HG02840 (cell line): Measurements from ENCODE around the gene UPF1.
"Not testable (repeated sequence)": the region's sequence is repeated elsewhere in the genome, so short reads cannot be mapped to it uniquely, and the experiment has no call there.

ENCODE experiments used
- ATAC-seq: cut with Tn5 transposase; IDR thresholded peaks from one replicate; pipeline ENCODE4 v1.9.1; 2021; ENCODE audit warnings: mild to moderate bottlenecking, moderate library complexity, moderate number of reproducible peaks; ENCODE audit not compliant: unreplicated experiment, low FRiP score

The UPF1 gene

DNA sequence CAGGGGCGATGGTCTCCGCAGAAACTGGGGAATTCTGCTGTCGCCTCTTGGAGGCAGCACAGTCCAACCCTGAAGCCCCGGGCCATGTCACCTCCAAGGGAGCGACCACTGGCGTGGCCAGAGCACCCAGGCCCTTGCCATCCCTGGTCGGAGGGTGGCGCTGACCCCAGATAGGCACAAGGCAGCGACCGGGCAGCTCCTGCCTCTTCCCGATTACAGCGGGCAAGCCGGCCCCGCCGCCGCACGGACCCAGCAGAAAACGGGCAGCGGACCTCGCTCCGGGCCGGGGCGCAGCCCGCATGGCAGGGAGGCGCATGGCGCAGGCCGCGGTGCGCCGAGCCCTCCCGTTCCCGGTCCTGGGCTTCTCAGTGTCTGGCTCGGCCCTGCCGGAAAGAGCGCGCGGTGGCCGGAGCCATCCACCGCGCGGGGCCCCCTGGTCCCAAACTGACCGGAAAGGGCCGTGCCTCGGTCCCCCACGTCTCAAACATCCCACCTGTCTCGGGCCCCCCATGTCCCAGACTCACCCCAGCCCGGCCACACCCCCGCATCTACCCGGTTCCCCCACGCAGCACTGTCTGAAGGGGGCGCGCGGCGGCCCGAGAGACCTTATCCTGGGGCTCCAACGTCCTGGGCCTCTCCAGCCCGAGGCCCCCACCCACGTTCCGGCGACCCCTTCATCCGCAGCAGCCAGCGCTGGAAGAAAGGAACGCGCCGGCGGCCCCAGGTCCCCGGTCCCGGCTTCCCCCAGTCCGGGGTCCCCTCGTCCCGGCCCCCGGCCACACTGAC lies 63.5 kb downstream of the UPF1 start:
- no peak for ATAC-seq

DNA sequence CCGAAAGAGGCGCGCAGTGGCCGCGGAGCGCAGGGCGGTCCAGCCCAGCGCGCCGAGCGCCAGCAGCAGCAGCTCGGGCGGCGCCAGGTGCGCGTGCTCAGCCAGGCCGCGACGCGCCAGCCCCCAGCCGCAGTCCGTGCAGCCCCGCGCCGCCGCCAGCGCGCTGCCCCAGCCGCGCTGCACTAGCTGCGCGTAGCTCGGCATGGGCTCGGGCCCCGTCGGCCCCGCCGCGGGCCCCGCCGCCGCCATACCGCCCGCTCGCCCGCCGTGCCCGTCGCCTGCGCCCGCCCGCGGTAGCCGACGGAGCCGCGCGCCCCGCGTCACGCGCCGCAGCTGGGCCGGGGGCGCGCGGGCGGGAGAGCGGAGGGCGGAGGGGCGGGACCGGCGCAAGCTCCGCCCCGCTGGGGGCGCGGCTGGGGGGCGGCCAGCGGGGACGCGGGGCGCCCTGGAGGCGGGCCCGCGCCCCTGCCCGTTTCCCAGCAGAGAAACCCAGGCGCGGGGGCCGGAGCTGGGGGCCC lies 64.1 kb downstream of the UPF1 start, which contains the start of gene CERS1:
CERS1 (minus strand) TSS at position 335 of the 518 bp plus-strand sequence; CDS start at position 249, 86 bp downstream.
- ATAC-seq = no peak

DNA sequence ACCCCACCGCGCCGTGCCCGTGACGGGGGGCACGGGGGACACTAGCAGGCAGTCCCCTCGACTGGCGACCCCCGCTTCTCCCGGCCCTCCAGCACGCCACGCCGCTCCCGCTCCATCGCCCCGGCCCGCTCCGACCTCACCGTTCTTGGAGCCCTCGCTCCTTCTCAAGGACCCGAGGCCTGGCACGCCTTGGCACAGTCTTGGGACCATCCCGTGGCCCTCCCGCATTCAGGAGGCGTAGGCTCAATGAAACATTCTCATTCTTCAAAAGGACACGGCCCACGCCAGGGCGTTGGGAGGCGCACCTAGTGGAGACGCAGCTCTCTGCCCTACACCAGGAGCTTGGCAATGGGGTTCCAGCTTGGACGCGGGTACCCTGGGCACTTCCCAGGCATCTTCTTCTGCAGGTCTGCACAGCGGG lies 64.7 kb downstream of the UPF1 start:
- no peak for ATAC-seq

DNA sequence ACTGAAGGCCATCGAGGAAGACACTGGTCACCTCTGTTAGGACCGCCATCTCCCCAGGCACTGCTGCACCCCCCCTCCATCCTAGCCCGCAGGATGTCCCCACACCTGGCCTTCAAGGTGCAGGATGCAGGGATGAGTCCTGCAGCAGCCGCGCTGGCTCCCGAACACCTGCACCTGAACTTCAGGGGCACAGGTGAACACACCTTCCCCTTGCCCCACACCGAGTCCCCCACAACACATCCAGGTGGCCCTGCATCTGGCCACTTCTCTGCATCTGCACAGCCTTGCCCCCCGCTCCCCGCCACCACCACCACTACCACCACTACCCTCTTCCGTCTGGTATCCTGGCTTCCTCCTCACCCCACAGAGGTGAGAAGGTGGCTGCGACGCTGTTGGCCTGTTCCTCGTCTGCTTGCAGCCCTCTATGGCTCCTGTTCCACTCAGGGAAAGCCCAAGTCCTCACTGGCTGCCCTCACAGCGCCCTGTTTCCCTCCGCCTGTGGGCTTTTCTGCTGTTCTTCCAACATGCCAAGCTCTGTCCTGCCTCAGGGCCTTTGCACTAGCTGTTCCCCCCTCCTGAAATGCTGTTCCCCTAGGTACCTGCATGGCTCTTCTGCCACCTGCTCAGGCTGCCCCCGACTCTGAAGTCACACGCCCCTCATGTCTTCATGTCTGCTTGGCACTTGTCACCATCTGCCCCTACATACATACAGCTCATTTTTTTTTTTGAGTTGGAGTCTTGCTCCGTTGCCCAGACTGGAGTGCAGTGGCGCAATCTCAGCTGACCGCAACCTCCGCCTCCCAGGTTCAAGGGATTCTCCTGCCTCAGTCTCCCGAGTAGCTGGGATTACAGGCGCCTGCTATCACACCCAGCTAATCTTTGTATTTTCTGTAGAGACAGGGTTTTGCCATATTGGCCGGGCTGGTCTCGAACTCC lies 65.6 kb downstream of the UPF1 start:
- no peak for ATAC-seq

DNA sequence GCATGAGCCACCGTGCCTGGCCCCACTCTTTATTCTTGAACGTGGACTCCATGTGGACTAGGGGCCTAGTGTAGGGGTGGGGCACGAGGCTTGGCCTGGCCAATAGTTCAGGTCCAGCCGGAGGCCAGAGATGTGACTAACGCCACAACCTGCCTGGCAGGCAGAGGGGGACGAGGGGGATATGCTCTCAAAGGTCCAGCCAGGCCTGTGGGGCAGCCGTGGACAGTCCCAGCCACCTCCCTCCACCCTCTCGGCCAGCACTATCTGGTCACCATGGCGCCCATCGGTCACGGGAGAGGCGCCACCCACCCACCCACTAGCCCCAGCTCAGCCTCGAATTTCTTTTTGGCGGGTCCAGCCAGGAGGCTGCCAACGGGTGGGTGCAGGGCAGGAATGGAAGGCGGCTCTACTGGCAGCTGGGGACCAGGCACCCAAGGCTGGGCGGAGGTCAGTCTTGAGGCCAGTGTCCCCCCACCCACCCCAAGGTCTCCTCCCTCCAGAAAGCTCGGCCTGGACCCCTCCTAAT lies 66.4 kb downstream of the UPF1 start:
- no peak for ATAC-seq

DNA sequence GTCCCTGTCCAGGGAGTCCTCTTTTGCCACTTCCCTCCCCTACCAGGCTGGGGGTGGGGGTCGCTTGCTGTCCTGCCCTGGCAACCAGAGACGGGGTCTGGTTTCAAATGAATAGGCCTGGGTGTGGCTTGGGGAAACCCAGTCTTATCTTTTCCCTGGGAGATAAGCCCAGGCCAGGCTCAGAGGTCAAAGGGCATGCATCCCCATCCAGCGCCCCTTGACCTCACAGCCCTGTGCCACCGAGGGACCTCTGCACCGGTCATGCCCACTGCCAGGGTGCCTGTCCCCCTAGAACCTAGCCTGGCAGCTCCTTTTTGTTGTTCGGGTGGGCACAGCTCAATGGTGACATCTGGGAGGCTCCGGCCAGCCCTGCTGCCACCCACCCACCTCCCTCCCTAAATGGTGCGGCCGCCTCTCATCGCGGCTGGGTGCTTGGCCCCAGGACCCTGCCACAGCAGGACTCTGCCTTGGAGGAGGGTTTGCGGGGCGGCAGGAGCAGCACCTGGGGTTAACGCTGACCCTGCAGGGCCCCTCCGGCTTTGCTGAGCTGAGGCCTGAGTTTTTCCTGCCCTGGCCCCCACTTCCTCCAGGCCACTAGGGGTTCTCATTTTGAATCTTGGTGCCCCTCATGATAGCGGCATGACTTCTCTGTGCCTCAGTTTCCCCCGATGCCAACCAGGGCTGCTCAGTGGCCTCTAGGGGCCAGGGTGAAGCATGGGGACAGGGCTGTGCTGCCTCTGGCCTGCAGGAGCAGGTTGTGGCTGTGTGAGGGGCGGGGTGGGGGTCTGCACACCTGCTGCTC lies 67.0 kb downstream of the UPF1 start:
- no peak for ATAC-seq

DNA sequence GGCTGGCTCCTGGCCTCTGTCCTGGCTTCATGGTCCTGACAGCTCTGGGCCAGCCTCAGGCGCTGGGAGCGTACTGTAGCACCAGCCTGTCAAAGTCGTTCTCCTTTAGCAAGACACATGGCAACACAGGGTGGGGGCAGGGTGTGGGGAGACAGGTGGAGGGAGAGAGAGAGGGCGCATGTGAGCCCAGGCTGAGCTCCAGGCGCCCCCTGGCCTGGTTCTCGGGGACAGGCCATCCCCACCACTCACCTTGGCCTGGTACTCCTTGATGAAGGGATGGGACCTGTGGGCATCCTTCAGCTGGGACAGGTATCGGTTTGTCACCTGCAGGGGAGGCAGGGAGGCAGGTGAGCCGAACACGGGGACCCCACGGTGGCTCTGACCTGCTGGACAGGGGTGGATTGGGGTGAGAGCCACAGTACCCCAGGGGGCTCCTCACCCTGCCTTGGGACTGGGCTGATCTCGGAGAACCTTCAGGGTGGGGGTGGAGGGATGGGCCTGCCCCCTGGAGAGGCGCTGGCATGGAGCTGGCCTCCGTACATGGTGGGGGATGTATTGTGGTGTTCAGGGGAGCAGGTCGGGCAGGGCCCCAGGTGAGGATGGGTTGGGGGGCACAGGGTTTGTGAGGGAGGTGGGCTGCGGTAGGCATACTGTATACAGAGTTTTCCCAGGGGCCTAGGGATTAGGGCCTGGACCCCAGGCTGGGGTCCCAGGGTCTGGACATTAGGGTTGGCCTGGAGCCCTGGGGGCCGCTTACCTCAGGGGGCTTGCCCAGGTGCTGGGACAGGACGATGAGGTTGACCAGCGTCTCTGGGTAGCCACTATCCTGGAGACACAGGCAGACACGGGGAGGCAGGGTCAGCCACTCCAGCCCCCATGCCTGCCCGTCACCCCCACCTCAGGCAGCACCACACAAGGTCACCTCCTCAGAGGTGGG lies 68.1 kb downstream of the UPF1 start:
- no peak for ATAC-seq

DNA sequence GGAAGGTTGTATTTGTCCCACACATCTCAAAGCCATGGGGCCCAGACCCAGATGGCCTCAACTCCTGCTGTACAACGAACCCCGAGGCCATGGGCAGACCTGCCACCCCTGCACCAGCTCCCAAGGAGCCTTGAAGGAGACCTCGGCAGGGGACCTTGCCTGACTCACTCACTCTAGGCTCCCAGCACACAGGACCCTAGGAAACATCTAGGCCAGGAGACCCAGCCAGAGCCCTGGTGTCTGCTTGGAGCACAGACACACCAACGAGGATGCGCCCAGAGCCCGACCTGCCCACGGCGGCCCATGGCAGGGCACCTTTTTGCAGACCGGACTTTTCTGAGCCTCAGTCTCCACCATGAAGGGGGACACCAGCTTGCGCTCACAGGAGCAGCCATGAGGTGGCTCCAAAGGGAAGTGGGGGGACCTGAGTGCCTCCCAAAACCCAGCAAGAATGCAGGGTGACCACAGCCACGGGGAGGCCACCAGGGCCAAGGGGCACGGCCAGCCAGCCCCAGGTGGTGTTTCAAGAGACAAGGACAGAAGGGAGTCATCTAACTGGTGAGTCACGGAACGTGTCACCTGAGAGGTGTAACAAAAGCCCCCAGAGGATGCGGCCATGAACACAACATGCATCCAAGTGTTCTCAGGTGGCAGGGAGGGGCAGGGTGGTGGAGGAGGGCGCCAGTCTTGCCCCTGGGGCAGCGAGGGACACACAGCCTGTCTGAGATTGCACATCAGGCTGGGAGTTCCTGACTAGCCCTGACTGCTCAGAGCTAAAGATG lies 69.1 kb downstream of the UPF1 start:
- no peak for ATAC-seq

DNA sequence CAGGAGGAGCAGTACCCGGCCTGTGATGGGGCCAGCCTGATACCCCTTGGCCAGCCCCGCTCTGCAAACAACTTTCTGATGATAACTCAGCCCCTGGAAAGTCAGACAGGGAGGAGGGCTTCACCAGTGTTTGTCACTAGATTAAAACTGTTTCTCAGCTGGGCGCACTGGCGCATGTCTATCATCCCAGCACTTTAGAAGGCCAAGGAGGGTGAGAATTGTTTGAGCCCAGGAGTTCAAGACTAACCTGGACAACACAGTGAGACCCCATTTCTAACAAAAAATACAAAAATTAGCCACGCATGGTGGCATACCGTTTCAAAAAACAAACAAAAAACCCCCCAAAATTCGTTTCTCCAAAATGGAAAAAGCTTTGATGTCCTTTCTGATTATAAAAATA lies 69.7 kb downstream of the UPF1 start:
- ATAC-seq = no peak

DNA sequence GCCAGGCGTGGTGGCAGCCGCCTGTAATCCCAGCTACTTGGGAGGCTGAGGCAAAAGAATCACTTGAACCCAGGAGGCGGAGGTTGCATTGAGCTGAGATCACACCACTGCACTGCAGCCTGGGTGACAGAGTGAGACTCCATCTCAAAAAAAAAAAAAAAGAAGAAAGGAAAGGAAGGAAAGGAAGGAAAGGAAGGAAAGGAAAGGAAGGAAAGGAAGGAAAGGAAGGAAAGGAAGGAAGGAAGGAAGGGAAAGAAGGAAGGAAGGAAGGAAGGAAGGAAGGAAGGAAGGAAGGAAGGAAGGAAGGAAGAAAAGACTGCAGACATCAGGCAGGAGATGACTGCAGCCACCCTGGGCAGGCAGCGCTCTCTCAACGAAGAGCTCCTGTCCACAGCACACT lies 70.8 kb downstream of the UPF1 start:
- ATAC-seq = not testable (repeated sequence)

DNA sequence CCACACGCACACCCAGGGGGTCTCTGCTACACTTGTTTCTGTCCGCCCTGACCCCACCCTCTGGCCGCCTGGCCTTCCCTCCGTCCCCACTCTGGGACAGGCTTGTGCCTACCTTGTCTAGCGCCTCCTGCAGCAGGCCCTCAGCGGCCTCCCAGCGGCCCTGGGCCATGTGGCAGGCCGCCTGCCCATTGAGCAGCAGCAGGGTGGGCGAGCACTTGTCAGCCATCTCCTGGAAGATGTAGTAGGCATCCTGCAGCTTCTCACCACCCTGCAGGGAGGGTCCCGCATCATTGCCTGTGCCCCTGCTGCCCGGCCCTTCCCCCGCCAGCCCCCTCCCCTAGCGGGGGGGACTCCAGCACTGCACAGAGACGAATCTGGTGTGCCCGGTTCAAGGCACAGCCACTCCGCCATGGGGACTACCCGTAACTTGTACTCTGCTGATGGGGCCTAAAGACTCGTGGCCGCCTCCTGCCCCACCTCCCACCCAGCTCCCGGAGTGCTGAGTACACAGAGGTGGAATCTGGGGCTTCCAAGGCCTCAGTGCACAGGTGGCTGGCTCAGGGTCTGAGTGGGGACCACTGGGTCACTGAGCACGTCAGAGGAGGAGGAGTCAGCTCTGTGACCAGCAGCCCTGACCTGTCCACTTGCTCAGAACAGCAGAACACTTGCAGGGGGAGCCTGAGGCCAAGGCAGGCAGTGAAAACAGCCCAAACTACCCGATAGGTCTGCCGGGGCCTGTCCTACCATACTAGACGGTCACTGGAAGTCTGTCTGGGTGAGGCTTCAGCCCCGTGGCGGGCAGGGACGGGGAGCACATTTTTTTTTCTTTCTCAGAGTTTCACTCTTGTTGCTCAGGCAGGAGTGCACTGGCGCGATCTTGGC lies 71.6 kb downstream of the UPF1 start:
- ATAC-seq = no peak

DNA sequence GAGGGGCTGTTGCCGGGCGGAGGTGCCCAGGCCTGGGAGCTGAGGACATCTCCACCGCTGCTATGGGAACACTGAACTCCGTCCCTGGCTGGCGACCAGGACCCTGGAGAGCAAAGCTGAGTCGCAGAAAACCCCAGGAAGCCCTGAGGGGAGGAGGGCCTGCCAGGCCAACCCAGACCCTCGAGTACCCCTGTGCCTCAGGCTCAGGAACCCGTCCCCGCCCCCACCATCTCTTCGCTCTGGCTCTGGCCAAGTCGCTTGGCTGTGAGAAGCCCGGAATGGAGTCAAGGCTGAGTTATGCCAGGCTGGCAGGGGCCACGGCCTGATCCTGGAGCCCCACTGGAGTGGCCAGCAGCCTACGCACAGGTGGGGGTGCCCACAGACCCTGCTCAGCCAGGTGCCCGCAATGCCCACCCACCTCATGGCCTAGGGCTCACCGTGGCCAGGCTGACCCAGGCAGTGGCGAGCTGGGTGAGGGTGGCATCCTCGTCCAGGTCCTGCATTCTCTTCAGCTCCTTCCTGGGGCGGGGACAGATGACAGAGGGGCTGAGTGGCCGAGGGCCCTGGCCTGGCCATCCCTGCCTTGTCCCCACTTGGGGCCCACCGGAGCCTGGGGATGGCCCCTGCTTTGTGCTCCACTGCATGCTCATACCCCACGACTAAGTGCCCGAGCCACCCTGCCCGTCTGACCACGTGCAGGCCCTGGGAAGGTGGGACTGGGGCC lies 72.7 kb downstream of the UPF1 start:
- ATAC-seq = no peak

DNA sequence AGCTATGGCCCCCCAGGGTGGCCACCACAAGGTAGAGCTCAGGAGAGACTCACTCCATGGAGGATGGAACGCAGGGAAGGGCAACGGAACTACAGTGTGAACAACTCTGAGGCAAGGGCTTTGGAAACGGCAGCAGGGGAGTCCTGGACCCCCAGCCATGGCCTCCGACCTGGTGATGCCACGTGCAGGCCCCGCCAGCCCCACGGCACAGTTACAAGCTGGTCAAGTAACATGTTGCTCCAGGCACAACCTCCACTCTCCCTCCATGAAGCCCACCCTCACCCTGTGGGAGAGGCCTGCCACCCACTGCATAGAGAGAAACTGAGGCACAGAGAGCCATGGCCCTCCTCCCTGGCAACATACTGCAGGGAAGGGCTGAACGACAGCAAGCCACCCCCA lies 73.3 kb downstream of the UPF1 start:
- no peak for ATAC-seq

DNA sequence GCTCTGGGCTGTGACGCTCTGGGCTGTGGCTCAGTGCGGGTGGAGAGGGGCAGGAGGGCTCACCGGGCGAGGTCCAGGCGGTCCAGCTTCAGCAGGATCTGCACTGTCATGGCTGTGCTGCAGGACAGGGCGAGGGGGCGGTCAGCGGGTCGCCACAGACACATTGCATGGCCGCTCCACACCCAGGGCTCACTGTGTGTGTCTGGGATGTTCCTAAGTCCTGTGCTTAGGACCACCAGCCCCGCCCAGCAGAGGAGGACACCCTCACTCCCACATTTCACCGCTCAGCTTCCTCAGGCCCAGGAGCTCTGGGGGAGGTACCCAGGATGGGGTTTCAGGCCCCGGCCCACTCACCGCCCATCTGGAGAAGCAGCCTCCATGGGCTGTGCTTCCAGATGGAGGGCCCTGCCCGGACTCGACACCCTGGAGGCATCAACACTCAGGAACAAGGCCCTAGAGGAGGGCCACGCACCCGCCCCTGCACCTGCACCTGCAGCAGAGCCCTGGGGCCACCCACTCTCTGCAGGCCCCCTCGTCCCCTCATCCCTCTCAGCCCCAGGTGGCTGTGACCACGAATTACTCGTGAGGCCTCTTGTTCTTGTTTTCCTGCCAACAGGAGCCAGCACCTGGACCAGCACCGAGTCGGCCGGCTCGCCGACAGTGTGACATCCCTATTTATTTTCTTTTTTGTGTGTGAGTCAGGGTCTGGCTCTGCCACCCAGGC lies 73.9 kb downstream of the UPF1 start:
- ATAC-seq = no peak

DNA sequence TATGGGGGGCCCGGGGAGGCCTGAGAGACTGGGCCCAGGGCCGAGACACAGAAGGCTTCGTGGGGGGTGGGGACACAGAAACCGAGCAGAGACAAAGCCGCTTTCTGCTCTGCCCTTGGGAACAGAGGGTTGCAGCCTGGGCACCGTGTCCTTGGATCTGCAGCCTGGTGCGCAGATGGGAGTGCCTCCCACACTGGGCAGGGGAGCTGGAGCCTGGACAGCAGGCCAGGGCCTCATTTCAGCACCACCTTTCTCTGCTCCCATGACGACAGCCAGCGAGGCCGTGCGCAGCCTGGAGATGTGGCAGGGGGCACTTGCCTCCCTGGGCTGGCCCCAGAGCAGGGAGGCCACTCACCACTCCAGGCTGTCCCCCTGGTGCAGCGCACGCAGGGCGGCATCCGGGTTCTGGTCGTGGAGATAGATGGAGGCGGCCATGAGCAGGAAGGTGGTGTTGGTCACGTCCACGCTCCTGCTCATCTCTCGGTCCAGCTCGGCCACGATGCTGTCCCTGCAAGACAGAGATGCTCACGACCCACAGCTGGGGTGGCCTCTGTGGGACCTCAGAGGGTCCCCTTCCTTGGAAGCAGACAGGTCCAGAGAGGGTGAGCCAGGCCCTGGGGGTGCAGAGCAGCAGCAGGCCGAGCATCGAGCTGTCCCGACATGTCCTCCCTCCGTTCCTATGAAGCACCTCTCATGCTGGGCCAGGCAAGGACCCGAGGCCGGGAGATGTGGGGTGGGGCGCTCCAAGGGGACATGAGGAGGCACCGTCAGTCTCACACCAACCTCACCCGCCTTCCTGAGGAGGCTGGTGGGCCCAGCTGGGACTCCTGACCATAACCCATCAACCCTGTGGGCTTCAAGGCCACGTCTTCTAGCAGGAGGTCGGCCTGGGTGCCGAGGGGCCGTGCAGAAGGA lies 75.1 kb downstream of the UPF1 start:
- ATAC-seq = no peak
